GM12865 (cell line): ENCODE measurements around the gene ANXA3.
"Not testable (repeated sequence)": the region's sequence is repeated elsewhere in the genome, so short reads cannot be mapped to it uniquely, and the experiment has no call there.

Experiments used
- DNase-seq: peaks from one replicate; pipeline ENCODE4 v3.0.0; 2010; ENCODE audit warnings: low read depth
- H3K4me3 ChIP-seq: 2 replicates; pipeline ENCODE4 v1.5.1; 2011; ENCODE audit warnings: mild to moderate bottlenecking, low read depth, low read length, control low read depth
- CTCF ChIP-seq: IDR thresholded peaks from 2 replicates; pipeline ENCODE4 v1.5.1; 2011; ENCODE audit warnings: low read length, control low read depth, low read depth, inconsistent platforms; ENCODE audit not compliant: insufficient read depth; ENCODE audit errors: missing control alignments

Gene ANXA3

GRCh38 chr4:78542373-78542772, 9.2 kb upstream of the ANXA3 start:
- no peak for DNase-seq
- no peak for TF ChIP-seq CTCF
- no peak overlapping the region for H3K4me3 ChIP-seq

- TF ChIP-seq CTCF, result no peak
- DNase-seq, result no peak
- no peak overlapping the region for H3K4me3 ChIP-seq
These were observed 8.0 kb upstream of the ANXA3 start for GRCh38 chr4:78543424-78544125.

- TF ChIP-seq CTCF, result no peak
- no peak for DNase-seq
- no peak overlapping the region for H3K4me3 ChIP-seq
These were observed 6.9 kb upstream of the ANXA3 start for GRCh38 chr4:78544678-78545077.

GRCh38 chr4:78545275-78546246, 6.0 kb upstream of the ANXA3 start:
- no peak for TF ChIP-seq CTCF
- H3K4me3 ChIP-seq, result no peak overlapping the region
- DNase-seq, result no peak

GRCh38 chr4:78547899-78548298, 3.7 kb upstream of the ANXA3 start:
- DNase-seq, H3K4me3 ChIP-seq: not testable (repeated sequence)

GRCh38 chr4:78548889-78549288, 2.7 kb upstream of the ANXA3 start:
- not testable (repeated sequence) for H3K4me3 ChIP-seq, DNase-seq

GRCh38 chr4:78552389-78553042, 946 bp downstream of the ANXA3 start:
- no peak for DNase-seq
- no peak for TF ChIP-seq CTCF
- H3K4me3 ChIP-seq, result no peak overlapping the region
